Brain microvascular endothelial cell (primary cell): Measurements from ENCODE around the gene TMCO4.

Source experiments
- DNase-seq: peaks from one replicate; pipeline ENCODE4 v3.0.0-alpha.2; 2020
- H3K27ac ChIP-seq: fragments of 250-450 bp; sonication (Bioruptor Pico); 2 replicates; pipeline ENCODE4 v1.5.1; 2020; ENCODE audit warnings: mild to moderate bottlenecking, moderate library complexity
- H3K27me3 ChIP-seq: fragments of 250-450 bp; sonication (Bioruptor Pico); replicated peaks from 2 replicates; pipeline ENCODE4 v1.5.1; 2020; ENCODE audit warnings: mild to moderate bottlenecking
- H3K36me3 ChIP-seq: fragments of 250-450 bp; sonication (Bioruptor Pico); replicated peaks from 2 replicates; pipeline ENCODE4 v1.5.1; 2020; ENCODE audit warnings: mild to moderate bottlenecking
- H3K4me3 ChIP-seq: 2 replicates; pipeline ENCODE4 v1.5.1; 2011; ENCODE audit warnings: low read depth, mild to moderate bottlenecking, control low read depth, low read length, moderate library complexity
- CTCF ChIP-seq: IDR thresholded peaks from 2 replicates; pipeline ENCODE4 v1.5.1; 2011; ENCODE audit warnings: low read depth, mild to moderate bottlenecking, moderate library complexity, low read length, control low read depth, inconsistent platforms; ENCODE audit errors: missing control alignments
- in situ Hi-C: cut with HindIII; loops from 2 replicates; pipeline ENCODE4 v1.10.0; 2017; ENCODE audit warnings: low sequenced_read_pairs, low pct_ligation_motif_present

Gene TMCO4

GRCh38 chr1:19710825-19711611 lies 88.7 kb downstream of the TMCO4 start:
- DNase-seq, result no peak
- no peaks in the 10 kb centered on the region for H3K36me3 ChIP-seq
- in situ Hi-C loops, result no loop called here
- H3K27ac ChIP-seq, result no peak overlapping the region
- H3K27me3 ChIP-seq, result no peaks in the 10 kb centered on the region
- no peak overlapping the region for H3K4me3 ChIP-seq
- TF ChIP-seq CTCF, result no peak

- in situ Hi-C loops, result no loop called here
- Histone ChIP-seq H3K27ac (no peak overlapping the region), H3K27me3 (no peaks in the 10 kb centered on the region), H3K4me3 (no peak overlapping the region), H3K36me3 (no peaks in the 10 kb centered on the region)
- no peak for TF ChIP-seq CTCF
- no peak for DNase-seq
Observed at GRCh38 chr1:19709260-19709793, 90.4 kb downstream of the TMCO4 start.

DNA sequence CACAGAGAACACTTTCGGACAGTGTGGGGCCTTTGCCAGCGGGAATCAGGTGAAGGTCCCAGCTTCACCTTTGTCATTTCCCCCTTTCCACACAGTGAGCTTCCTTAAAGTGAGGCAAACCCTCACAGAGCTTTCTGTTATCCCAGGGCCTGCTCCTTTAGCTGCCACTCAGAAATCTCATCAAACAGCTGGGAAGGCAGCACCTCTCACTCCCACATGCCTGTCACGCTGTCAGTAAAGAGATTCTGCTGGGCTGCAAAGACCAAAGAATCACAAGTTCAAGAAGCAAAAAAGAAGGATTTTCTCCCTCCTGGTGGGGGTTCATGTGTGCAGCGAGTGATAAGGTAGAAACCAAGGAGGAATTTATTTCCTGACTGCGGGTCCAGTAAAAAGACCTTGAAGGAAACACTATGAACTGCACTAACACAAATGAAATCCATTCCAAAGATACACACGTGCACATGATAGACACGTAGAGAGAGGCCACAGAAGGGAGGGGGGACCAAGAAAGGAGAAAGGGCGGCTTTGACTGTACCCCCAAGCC lies 91.1 kb downstream of the TMCO4 start:
- H3K27ac ChIP-seq, result no peak overlapping the region
- H3K36me3 ChIP-seq, result no peaks in the 10 kb centered on the region
- TF ChIP-seq CTCF, result no peak
- H3K27me3 ChIP-seq, result no peaks in the 10 kb centered on the region
- no peak overlapping the region for H3K4me3 ChIP-seq
- in situ Hi-C loops, result no loop called here
- DNase-seq, result no peak

- DNase-seq, result no peak
- Histone ChIP-seq H3K4me3 (no peak overlapping the region), H3K27ac (no peak overlapping the region), H3K36me3 (no peaks in the 10 kb centered on the region), H3K27me3 (no peaks in the 10 kb centered on the region)
- in situ Hi-C loops, result no loop called here
- no peak for TF ChIP-seq CTCF
Observed at GRCh38 chr1:19706136-19706535, 93.6 kb downstream of the TMCO4 start.

GRCh38 chr1:19705464-19705863 lies 94.3 kb downstream of the TMCO4 start:
- no peak overlapping the region for H3K4me3 ChIP-seq
- DNase-seq, result no peak
- no peak for TF ChIP-seq CTCF
- H3K27me3 ChIP-seq, result no peaks in the 10 kb centered on the region
- H3K27ac ChIP-seq, result no peak overlapping the region
- in situ Hi-C loops, result no loop called here
- H3K36me3 ChIP-seq, result no peaks in the 10 kb centered on the region
